ENCODE data around the gene MAPT.

GRCh38 chr17:45867171-45867570 is 27.2 kb upstream of the MAPT start:
- TF ChIP-seq EZH2 (IDR thresholded peaks at IDR 0.05; ENCODE audit: low read length, unreplicated experiment) (no peak), CTCF (conservative IDR thresholded peaks at IDR 0.05; ENCODE audit: low read depth, low read length) (no peak), EZH2phosphoT487 (IDR thresholded peaks at IDR 0.05; ENCODE audit: borderline replicate concordance, low read length) (no peak)

Data from PC-3 (cell line).